Mucosa of descending colon (tissue), 3 donors: ENCODE measurements around the gene KITLG. TPM values are rescaled to one million over a fixed set of nuclear protein-coding genes. Genes with fewer than 3 reads are reported as not detected.

Source experiments
- ATAC-seq: fragments of 200-7000 bp; cut with Tn5 transposase; one replicate; pipeline ENCODE4 v1.9.1; 2020; ENCODE audit warnings: mild to moderate bottlenecking, moderate library complexity
- DNase-seq, 3 donors: peaks; one replicate each; pipeline ENCODE4 v3.0.0-alpha.2; 2020
- H3K36me3 ChIP-seq: fragments of 200-600 bp; one replicate; pipeline ENCODE4 v1.8.0; 2021; ENCODE audit warnings: low read depth, mild to moderate bottlenecking
- H3K4me1 ChIP-seq: fragments of 200-600 bp; one replicate; pipeline ENCODE4 v1.8.0; 2021; ENCODE audit warnings: low read depth, mild to moderate bottlenecking
- H3K4me3 ChIP-seq: fragments of 200-600 bp; one replicate; pipeline ENCODE4 v1.8.0; 2021; ENCODE audit warnings: mild to moderate bottlenecking
- H3K9me3 ChIP-seq: fragments of 200-600 bp; one replicate; pipeline ENCODE4 v1.8.0; 2021; ENCODE audit warnings: mild to moderate bottlenecking
- intact Hi-C, 2 donors: fragments of 100-400 bp; cut with DNase I in 1 of 2; cut with micrococcal nuclease in 1 of 2; formaldehyde crosslinking; loops; one replicate each; pipeline versions ENCODE4 v1.11.0 to v1.11.1; 2022; cut with DNase I, micrococcal nuclease
- total RNA-seq, 3 donors: library from RNA; stranded (reverse); fragmentation: NEBNext Ultra II Directional in 2 of 3; extraction: Animal tissue kit (Norgen Biotek cat#: 25700) in 2 of 3; gene quantifications; one replicate each; pipeline versions ENCODE4 v1.2.1 to v1.2.4, GENCODE V29; 2021 to 2023
- TF ChIP-seq, protein P1 (sequence below): fragments of 200-600 bp; IDR thresholded peaks from one replicate; pipeline ENCODE4 v1.8.0; 2022; ENCODE audit warnings: antibody characterized with exemption, mild to moderate bottlenecking
- donor health status: DM: no; HTN: no; CAD: no; lungs with moderate emphysema.
- donor health status: DM: no; HTN: no; CAD: no.
- donor health status: DM: no; HTN: yes; CAD: no.

Gene KITLG
- total RNA-seq, 3 donors from 2014 or later: 28.5 to 96.2 (median 37.4) TPM

GRCh38 chr12:88600272-88600671 is 20.0 kb upstream of the KITLG start:
- TF ChIP-seq, protein P1, sequence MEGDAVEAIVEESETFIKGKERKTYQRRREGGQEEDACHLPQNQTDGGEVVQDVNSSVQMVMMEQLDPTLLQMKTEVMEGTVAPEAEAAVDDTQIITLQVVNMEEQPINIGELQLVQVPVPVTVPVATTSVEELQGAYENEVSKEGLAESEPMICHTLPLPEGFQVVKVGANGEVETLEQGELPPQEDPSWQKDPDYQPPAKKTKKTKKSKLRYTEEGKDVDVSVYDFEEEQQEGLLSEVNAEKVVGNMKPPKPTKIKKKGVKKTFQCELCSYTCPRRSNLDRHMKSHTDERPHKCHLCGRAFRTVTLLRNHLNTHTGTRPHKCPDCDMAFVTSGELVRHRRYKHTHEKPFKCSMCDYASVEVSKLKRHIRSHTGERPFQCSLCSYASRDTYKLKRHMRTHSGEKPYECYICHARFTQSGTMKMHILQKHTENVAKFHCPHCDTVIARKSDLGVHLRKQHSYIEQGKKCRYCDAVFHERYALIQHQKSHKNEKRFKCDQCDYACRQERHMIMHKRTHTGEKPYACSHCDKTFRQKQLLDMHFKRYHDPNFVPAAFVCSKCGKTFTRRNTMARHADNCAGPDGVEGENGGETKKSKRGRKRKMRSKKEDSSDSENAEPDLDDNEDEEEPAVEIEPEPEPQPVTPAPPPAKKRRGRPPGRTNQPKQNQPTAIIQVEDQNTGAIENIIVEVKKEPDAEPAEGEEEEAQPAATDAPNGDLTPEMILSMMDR: no peak
- H3K36me3 ChIP-seq: no peaks in the 10 kb centered on the region
- no peaks in the 10 kb centered on the region for H3K9me3 ChIP-seq
- intact Hi-C loops: no loop called here
- no peak for DNase-seq
- ATAC-seq: no peak
- H3K4me3 ChIP-seq: no peak overlapping the region
- H3K4me1 ChIP-seq: peaks cover 17% of the 10 kb centered on the region

DNA sequence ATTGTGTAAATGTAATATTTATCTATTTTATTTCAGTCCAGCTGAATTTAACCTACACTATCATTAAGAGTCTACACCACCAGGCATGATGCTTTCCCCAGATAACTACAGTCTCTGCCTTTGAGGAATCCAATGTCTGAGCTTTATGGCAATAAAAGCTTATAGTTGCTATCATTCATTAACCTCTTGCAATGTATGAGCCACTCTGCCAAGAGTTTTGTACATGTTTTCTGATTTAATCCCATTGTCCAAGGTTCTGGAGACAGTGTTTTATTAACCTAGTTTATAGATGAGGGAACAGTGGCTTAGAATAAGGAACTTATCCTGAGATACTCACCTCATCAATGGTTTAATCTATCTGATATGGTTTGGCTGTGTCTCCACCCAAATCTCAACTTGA is 17.1 kb upstream of the KITLG start:
- H3K4me3 ChIP-seq: no peak overlapping the region
- DNase-seq: no peak
- H3K9me3 ChIP-seq: no peaks in the 10 kb centered on the region
- TF ChIP-seq, protein P1: no peak
- ATAC-seq: peak; percentile 80
- peaks cover 17% of the 10 kb centered on the region for H3K4me1 ChIP-seq
- H3K36me3 ChIP-seq: no peaks in the 10 kb centered on the region
- intact Hi-C loops: no loop called here

DNA sequence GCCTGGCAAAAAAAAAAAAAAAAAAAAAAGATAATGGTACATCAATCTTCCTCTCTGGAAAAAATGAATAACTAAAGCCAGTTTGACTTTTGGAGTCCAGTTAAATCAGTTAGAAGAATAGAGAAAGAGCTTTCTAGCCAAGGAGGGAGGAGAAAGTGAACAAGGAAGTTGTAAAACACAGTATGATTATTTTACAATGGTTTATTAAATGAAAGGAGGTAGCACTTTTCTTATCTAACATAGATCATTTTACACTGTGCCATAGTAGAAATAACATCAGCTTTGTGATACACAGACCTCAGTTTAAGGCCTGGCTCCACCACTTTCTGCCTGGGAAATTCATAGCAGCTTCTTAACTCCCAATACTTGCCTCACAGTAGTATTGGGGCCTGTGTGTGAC is 15.4 kb upstream of the KITLG start:
- ATAC-seq (peak; percentile 85), DNase-seq (no peak)
- TF ChIP-seq, protein P1: no peak
- intact Hi-C loops: no loop called here
- H3K36me3 ChIP-seq: no peaks in the 10 kb centered on the region
- no peaks in the 10 kb centered on the region for H3K9me3 ChIP-seq
- H3K4me3 ChIP-seq: no peak overlapping the region
- H3K4me1 ChIP-seq: peaks cover 17% of the 10 kb centered on the region

DNA sequence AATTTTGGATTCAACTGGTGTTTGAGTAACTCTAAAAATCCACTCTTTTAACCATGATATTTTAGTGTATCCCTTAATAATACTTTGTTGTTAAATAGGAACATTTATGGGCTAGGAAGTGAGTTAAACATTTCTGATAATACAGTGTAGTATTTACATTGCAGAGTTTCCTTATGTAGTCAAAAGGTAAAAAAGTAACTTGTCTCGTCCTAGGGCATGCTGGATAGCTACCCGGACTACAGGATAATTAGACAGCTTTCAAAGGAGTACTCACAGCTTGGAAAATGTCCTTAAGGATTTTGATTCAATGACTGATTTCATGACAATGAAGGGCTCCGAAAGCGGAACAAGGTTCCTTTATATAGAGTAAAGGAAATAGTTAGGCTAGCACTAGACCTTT is 14.5 kb upstream of the KITLG start:
- intact Hi-C loops: no loop called here
- TF ChIP-seq, protein P1: no peak
- Histone ChIP-seq H3K36me3 (no peaks in the 10 kb centered on the region), H3K4me3 (no peak overlapping the region), H3K9me3 (no peaks in the 10 kb centered on the region), H3K4me1 (peaks cover 17% of the 10 kb centered on the region)
- DNase-seq: no peak
- ATAC-seq: peak; percentile 84

GRCh38 chr12:88591343-88591742 is 11.1 kb upstream of the KITLG start:
- DNase-seq (no peak), ATAC-seq (no peak)
- no peak overlapping the region for H3K4me3 ChIP-seq
- TF ChIP-seq, protein P1: no peak
- peaks cover 6% of the 10 kb centered on the region for H3K9me3 ChIP-seq
- peaks cover 7% of the 10 kb centered on the region for H3K4me1 ChIP-seq
- H3K36me3 ChIP-seq: no peaks in the 10 kb centered on the region
- intact Hi-C loops: no loop called here

- Histone ChIP-seq H3K4me1 (peaks cover 2% of the 10 kb centered on the region), H3K36me3 (no peaks in the 10 kb centered on the region), H3K4me3 (no peak overlapping the region), H3K9me3 (peaks cover 7% of the 10 kb centered on the region)
- no peak for ATAC-seq
- no peak for DNase-seq
- intact Hi-C loops: no loop called here
- TF ChIP-seq, protein P1: no peak
Observed at GRCh38 chr12:88590851-88591250, 10.6 kb upstream of the KITLG start.
